WTC11 (cell line): ENCODE results near the gene CASQ2. TPM values are rescaled to one million over a fixed set of nuclear protein-coding genes. Genes with fewer than 3 reads are reported as not detected.

Source experiments
- ATAC-seq: fragments of 200-7000 bp; cut with Tn5 transposase; 2 replicates; pipeline ENCODE4 v1.10.0; 2021; ENCODE audit warnings: mild to moderate bottlenecking, moderate library complexity
- CTCF ChIA-PET: fragments of 300-600 bp; sonication (Branson Sonifier 250); formaldehyde crosslinking; loops from one replicate; lab custom pipeline; 2021; ENCODE audit warnings: antibody characterized with exemption; lab: Charles Lee
- POLR2A ChIA-PET: fragments of 350-600 bp; sonication (Branson Sonifier 250); formaldehyde crosslinking; loops from one replicate; lab custom pipeline; 2021; ENCODE audit warnings: antibody characterized with exemption; lab: Charles Lee
- DNase-seq: peaks from one replicate; pipeline ENCODE4 v3.0.0; 2021; ENCODE audit warnings: low spot score
- H3K27ac Mint-ChIP-seq: 2 replicates; pipeline ENCODE4 v1.8.0; 2021; ENCODE audit warnings: mixed read lengths
- H3K27me3 Mint-ChIP-seq: 2 replicates; pipeline ENCODE4 v1.8.0; 2021; ENCODE audit warnings: low read depth, mild to moderate bottlenecking, moderate library complexity, mixed read lengths
- H3K36me3 Mint-ChIP-seq: 2 replicates; pipeline ENCODE4 v1.8.0; 2021; ENCODE audit warnings: mixed read lengths
- H3K4me1 Mint-ChIP-seq: 2 replicates; pipeline ENCODE4 v1.8.0; 2022; ENCODE audit warnings: mixed read lengths
- H3K4me3 Mint-ChIP-seq: 2 replicates; pipeline ENCODE4 v1.8.0; 2021; ENCODE audit warnings: mild to moderate bottlenecking, moderate library complexity, mixed read lengths
- H3K9me3 Mint-ChIP-seq: 2 replicates; pipeline ENCODE4 v1.8.0; 2021; ENCODE audit warnings: mixed read lengths
- AFF4 ChIP-seq: sonication (generic); formaldehyde crosslinking; IDR thresholded peaks from 2 replicates; pipeline ENCODE4 v1.8.1; 2023; ENCODE audit warnings: mild to moderate bottlenecking, missing genetic modification reagents, borderline replicate concordance
- ATF3 ChIP-seq: sonication (generic); formaldehyde crosslinking; conservative IDR thresholded peaks from 2 replicates; pipeline ENCODE4 v1.8.1; 2022; ENCODE audit warnings: mild to moderate bottlenecking, missing genetic modification reagents
- FOXJ3 ChIP-seq: sonication (generic); formaldehyde crosslinking; IDR thresholded peaks from 2 replicates; pipeline ENCODE4 v1.9.0; 2021; ENCODE audit warnings: missing genetic modification reagents, mild to moderate bottlenecking, borderline replicate concordance
- FOXK1 ChIP-seq: sonication (generic); formaldehyde crosslinking; IDR thresholded peaks from 2 replicates; pipeline ENCODE4 v1.8.0; 2022; ENCODE audit warnings: mild to moderate bottlenecking, moderate library complexity, missing genetic modification reagents
- HMGA2 ChIP-seq: fragments of 250-450 bp; sonication (Bioruptor Pico); IDR thresholded peaks from 2 replicates; pipeline ENCODE4 v1.4.0; 2021; ENCODE audit warnings: mild to moderate bottlenecking, moderate library complexity
- MYBL2 ChIP-seq: sonication (generic); formaldehyde crosslinking; IDR thresholded peaks from 2 replicates; pipeline ENCODE4 v1.8.1; 2023; ENCODE audit warnings: mild to moderate bottlenecking, moderate library complexity, missing genetic modification reagents
- RELA ChIP-seq: sonication (generic); formaldehyde crosslinking; IDR thresholded peaks from 2 replicates; pipeline ENCODE4 v1.8.1; 2022; ENCODE audit warnings: missing genetic modification reagents, mild to moderate bottlenecking, borderline replicate concordance
- SMAD3 ChIP-seq: sonication (generic); formaldehyde crosslinking; IDR thresholded peaks from 2 replicates; pipeline ENCODE4 v1.8.0; 2022; ENCODE audit warnings: missing genetic modification reagents, mild to moderate bottlenecking, borderline replicate concordance
- SMAD4 ChIP-seq: sonication (generic); formaldehyde crosslinking; IDR thresholded peaks from 2 replicates; pipeline ENCODE4 v1.8.0; 2022; ENCODE audit warnings: mild to moderate bottlenecking, missing genetic modification reagents
- TEAD4 ChIP-seq: sonication (generic); formaldehyde crosslinking; IDR thresholded peaks from 2 replicates; pipeline ENCODE4 v1.8.0; 2022; ENCODE audit warnings: mild to moderate bottlenecking, missing genetic modification reagents
- ZBTB21 ChIP-seq: sonication (generic); formaldehyde crosslinking; IDR thresholded peaks from 2 replicates; pipeline ENCODE4 v1.8.1; 2023; ENCODE audit warnings: mild to moderate bottlenecking, missing genetic modification reagents, borderline replicate concordance
- ZNF121 ChIP-seq: sonication (generic); formaldehyde crosslinking; IDR thresholded peaks from 2 replicates; pipeline ENCODE4 v1.8.0; 2023; ENCODE audit warnings: missing genetic modification reagents
- ZNF219 ChIP-seq: sonication (generic); formaldehyde crosslinking; IDR thresholded peaks from 2 replicates; pipeline ENCODE4 v1.8.0; 2023; ENCODE audit warnings: missing genetic modification reagents, mild to moderate bottlenecking, borderline replicate concordance
- ZNF263 ChIP-seq: sonication (generic); formaldehyde crosslinking; IDR thresholded peaks from 2 replicates; pipeline ENCODE4 v1.8.1; 2022; ENCODE audit warnings: low read depth, mild to moderate bottlenecking, moderate library complexity, missing genetic modification reagents
- total RNA-seq: library from RNA; stranded (reverse); gene quantifications from 3 replicates; pipeline ENCODE4 v1.2.3, GENCODE V29; 2021
- TF ChIP-seq, protein P1 (sequence below): sonication (generic); formaldehyde crosslinking; IDR thresholded peaks from 2 replicates; pipeline ENCODE4 v1.8.0; 2022; ENCODE audit warnings: missing genetic modification reagents
- TF ChIP-seq, protein P2 (sequence below): sonication (generic); formaldehyde crosslinking; IDR thresholded peaks from 2 replicates; pipeline ENCODE4 v1.8.0; 2023; ENCODE audit warnings: mild to moderate bottlenecking, missing genetic modification reagents

The CASQ2 gene
- total RNA-seq, 1 experiment from 2014 or later, result not detected

- Mint-ChIP-seq H3K4me1 (peaks cover 14% of the 10 kb centered on the region), H3K4me3 (no peak overlapping the region), H3K9me3 (no peaks in the 10 kb centered on the region), H3K27ac (no peak overlapping the region), H3K27me3 (no peaks in the 10 kb centered on the region), H3K36me3 (peaks cover 13% of the 10 kb centered on the region)
- POLR2A ChIA-PET, result no interaction called here
- ATAC-seq, result no peak
- CTCF ChIA-PET, result interaction anchor here (0.8 kb wide), 1 partner anchor 84 kb away, joined by 4 read pairs; no protein-coding TSS in a partner anchor
- TF ChIP-seq ATF3 (CRISPR knock-in tag) (no peak), SMAD3 (CRISPR knock-in tag) (no peak), SMAD4 (CRISPR knock-in tag) (no peak), AFF4 (CRISPR knock-in tag) (no peak), FOXJ3 (CRISPR knock-in tag) (no peak), ZNF263 (CRISPR knock-in tag) (no peak), ZBTB21 (CRISPR knock-in tag) (no peak), RELA (CRISPR knock-in tag) (no peak)
- TF ChIP-seq, protein P1, sequence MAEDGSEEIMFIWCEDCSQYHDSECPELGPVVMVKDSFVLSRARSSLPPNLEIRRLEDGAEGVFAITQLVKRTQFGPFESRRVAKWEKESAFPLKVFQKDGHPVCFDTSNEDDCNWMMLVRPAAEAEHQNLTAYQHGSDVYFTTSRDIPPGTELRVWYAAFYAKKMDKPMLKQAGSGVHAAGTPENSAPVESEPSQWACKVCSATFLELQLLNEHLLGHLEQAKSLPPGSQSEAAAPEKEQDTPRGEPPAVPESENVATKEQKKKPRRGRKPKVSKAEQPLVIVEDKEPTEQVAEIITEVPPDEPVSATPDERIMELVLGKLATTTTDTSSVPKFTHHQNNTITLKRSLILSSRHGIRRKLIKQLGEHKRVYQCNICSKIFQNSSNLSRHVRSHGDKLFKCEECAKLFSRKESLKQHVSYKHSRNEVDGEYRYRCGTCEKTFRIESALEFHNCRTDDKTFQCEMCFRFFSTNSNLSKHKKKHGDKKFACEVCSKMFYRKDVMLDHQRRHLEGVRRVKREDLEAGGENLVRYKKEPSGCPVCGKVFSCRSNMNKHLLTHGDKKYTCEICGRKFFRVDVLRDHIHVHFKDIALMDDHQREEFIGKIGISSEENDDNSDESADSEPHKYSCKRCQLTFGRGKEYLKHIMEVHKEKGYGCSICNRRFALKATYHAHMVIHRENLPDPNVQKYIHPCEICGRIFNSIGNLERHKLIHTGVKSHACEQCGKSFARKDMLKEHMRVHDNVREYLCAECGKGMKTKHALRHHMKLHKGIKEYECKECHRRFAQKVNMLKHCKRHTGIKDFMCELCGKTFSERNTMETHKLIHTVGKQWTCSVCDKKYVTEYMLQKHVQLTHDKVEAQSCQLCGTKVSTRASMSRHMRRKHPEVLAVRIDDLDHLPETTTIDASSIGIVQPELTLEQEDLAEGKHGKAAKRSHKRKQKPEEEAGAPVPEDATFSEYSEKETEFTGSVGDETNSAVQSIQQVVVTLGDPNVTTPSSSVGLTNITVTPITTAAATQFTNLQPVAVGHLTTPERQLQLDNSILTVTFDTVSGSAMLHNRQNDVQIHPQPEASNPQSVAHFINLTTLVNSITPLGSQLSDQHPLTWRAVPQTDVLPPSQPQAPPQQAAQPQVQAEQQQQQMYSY (CRISPR knock-in tag), result no peak
- DNase-seq, result no peak
Observed at GRCh38 chr1:115680730-115681111, 87.8 kb downstream of the CASQ2 start.

DNA sequence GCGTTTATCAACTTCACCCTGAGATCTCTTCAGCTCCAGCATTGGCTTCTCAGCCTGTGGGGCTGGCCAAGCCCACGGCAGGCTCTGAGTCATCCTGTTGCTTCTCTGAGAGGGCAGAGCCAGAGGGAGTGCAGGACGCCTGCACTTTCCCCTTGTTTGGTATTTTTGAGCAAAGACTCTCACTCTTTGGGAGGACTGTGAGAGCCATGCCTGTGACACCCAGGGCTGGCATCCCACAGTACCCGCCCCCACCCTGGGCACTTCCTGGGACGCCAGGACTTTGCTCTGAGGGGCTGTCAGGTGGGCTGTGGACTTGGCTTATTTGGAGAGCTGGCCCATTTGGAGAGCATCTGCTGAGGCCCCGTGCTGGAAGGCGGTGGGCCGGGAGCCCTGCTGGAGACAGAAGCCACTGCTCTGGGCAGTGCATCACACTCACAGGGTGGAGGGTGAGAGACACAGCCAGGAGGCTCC lies 89.3 kb downstream of the CASQ2 start:
- DNase-seq (no peak), ATAC-seq (no peak)
- H3K27ac Mint-ChIP-seq, result no peak overlapping the region
- peaks cover 14% of the 10 kb centered on the region for H3K4me1 Mint-ChIP-seq
- TF ChIP-seq ZNF219 (no peak), TEAD4 (CRISPR knock-in tag) (no peak), MYBL2 (CRISPR knock-in tag) (no peak), FOXK1 (CRISPR knock-in tag) (no peak), HMGA2 (no peak), ZNF121 (CRISPR knock-in tag) (no peak)
- TF ChIP-seq, protein P2, sequence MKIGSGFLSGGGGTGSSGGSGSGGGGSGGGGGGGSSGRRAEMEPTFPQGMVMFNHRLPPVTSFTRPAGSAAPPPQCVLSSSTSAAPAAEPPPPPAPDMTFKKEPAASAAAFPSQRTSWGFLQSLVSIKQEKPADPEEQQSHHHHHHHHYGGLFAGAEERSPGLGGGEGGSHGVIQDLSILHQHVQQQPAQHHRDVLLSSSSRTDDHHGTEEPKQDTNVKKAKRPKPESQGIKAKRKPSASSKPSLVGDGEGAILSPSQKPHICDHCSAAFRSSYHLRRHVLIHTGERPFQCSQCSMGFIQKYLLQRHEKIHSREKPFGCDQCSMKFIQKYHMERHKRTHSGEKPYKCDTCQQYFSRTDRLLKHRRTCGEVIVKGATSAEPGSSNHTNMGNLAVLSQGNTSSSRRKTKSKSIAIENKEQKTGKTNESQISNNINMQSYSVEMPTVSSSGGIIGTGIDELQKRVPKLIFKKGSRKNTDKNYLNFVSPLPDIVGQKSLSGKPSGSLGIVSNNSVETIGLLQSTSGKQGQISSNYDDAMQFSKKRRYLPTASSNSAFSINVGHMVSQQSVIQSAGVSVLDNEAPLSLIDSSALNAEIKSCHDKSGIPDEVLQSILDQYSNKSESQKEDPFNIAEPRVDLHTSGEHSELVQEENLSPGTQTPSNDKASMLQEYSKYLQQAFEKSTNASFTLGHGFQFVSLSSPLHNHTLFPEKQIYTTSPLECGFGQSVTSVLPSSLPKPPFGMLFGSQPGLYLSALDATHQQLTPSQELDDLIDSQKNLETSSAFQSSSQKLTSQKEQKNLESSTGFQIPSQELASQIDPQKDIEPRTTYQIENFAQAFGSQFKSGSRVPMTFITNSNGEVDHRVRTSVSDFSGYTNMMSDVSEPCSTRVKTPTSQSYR (CRISPR knock-in tag), result no peak
- no peak overlapping the region for H3K4me3 Mint-ChIP-seq
- POLR2A ChIA-PET, result no interaction called here
- peaks cover 8% of the 10 kb centered on the region for H3K36me3 Mint-ChIP-seq
- no peaks in the 10 kb centered on the region for H3K27me3 Mint-ChIP-seq
- no peaks in the 10 kb centered on the region for H3K9me3 Mint-ChIP-seq
- CTCF ChIA-PET, result no interaction called here
